ENCODE results near the gene TMEM121.

The TMEM121 gene

DNA sequence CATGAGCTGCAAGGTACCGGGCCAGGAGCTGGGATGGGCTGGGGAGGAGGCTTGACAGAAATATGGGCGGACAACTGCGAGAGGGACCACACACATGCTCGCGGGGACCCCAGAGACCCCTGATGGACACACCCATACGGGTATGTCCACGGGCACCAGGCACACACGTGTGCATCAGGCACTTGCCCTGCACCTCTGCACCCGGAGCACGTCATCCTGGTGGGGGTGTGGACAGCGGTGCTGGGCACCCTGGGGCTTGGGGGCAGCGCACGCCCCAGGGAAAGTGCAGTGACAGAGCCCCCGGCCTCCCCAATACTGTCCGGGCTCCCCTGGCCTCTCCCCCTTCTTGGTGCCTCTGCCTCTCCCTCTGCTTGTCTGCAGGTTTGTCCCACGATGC, 41.4 kb upstream of the TMEM121 start:
- H3K4me3 ChIP-seq (ENCODE audit: low read depth, low read length), result no peak overlapping the region
- TF ChIP-seq, protein P1, sequence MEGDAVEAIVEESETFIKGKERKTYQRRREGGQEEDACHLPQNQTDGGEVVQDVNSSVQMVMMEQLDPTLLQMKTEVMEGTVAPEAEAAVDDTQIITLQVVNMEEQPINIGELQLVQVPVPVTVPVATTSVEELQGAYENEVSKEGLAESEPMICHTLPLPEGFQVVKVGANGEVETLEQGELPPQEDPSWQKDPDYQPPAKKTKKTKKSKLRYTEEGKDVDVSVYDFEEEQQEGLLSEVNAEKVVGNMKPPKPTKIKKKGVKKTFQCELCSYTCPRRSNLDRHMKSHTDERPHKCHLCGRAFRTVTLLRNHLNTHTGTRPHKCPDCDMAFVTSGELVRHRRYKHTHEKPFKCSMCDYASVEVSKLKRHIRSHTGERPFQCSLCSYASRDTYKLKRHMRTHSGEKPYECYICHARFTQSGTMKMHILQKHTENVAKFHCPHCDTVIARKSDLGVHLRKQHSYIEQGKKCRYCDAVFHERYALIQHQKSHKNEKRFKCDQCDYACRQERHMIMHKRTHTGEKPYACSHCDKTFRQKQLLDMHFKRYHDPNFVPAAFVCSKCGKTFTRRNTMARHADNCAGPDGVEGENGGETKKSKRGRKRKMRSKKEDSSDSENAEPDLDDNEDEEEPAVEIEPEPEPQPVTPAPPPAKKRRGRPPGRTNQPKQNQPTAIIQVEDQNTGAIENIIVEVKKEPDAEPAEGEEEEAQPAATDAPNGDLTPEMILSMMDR (IDR thresholded peaks at IDR 0.05; ENCODE audit: low read depth, low read length), result no peak

DNA sequence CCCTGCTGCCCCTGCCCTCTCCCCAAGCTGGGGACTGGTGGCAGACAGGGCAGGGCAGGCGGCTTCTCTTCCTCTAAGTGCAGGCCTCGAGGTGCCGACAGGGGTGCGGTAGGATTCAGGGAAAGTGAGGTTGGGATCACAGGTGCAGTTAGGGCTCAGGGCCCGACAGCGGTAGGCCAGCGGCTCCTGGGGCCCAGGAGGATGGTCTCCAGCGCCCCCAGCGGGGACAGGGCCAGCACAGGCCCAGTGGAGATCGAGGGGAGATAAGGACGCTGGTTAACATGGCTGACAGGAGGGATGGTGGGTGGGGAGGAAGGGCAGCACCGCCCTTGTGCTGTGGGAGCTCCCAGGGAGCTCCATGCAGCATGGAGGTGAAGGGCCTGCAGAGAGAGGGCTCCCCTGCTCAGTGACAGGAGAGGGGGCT, 40.6 kb upstream of the TMEM121 start:
- H3K4me3 ChIP-seq (ENCODE audit: low read depth, low read length), result no peak overlapping the region
- TF ChIP-seq, protein P1 (IDR thresholded peaks at IDR 0.05; ENCODE audit: low read depth, low read length), result 0 out of 2 replicates have a peak, but pooled peaks have one; percentile 8

DNA sequence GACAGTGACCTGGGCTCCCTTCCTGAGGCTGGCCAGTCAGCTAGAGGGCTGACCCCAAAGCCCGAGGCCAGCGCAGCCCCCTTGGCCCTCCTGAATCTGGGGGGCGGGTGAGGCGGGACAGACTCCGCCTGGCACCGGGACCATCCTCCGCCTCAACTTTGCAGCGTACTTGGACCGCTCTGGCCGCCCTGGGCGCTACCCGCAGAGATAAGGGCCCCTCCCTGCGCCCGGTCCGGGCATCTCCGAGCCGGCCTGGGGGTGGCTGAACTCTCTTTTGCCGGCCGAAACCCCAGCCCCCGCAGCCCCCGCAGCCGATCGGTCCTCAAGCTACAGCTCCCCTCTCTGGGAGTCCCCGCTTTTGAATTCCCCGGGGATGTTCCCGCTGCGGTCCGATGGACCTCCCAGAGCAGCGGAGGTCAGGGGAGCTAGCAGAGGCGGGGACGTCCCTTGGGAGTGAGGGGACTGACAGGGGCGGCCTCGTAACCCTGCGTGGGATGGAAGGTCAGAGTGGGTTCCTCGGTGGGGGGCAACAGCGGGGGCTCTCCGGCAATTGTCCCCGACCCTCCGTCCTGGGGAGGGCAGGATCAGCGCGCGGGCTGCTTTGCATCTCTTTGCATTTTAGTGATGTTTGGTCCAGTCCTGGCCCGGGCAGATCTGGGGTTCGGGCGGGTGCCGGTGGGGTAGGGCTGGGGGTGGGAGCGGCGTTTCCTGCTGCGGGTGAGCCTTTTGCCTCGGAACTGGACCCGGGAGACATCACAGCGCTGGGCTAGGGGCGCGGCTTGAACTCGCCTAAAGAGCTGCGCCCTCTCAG, 40.0 kb upstream of the TMEM121 start, which contains the start of gene CRIP1:
Gene CRIP1 (plus strand): TSS at position 724 of the 811 bp plus-strand sequence. CDS start 374 bp downstream, outside the sequence.
- TF ChIP-seq, protein P1 (IDR thresholded peaks at IDR 0.05; ENCODE audit: low read depth, low read length), result no peak
- no peak within 1 kb of the TSS for H3K4me3 ChIP-seq (ENCODE audit: low read depth, low read length)

DNA sequence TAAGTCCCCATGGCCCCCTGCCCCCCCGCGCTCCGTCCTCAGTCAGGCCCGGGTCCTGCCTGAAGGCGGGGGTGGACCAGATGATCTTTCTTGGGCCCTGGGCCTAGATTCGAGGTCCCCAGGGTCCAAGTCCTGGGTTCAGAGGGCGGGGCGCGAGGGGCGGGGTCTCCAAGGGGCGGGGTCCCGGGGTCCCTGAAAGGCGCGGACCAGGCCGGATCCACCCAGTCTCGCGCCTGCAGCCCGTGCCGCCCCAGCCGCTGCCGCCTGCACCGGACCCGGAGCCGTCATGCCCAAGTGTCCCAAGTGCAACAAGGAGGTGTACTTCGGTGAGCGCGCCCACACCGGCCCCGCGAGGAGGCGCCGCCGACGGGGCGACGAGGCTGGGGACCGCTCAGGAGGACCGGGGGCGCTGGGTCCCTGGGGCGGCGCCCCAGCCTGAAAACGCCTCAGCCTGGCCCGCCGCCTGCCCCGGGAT, 39.4 kb upstream of the TMEM121 start:
- no peak overlapping the region for H3K4me3 ChIP-seq (ENCODE audit: low read depth, low read length)
- TF ChIP-seq, protein P1 (IDR thresholded peaks at IDR 0.05; ENCODE audit: low read depth, low read length), result no peak

DNA sequence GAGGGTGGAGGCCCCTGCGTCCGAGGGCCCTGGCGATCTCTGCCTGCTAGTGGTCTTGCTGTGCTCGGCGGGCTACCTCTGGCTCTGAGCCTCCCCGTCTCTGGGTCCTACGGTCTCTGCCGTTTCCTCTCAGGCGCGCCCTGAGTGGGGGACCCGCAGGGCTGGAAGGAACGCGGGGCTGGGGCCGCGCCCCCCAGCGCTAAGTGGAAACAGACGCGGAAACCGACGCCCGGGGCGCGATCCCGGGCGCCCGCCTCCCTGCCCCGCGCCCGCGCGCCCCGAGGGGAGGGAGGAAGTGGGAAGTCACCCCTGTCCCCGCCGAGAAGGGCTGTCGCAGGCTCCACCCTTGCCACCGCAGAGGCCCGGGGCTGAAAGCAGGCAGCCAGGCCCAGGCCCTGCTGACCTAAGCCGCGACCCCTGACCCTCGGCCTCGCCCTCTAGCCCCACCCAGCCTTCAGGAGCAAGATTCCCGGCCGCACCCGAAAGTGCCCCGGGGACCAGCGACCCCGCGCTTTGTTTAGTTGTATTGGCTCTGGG, 38.9 kb upstream of the TMEM121 start:
- TF ChIP-seq, protein P1 (IDR thresholded peaks at IDR 0.05; ENCODE audit: low read depth, low read length), result no peak
- no peak overlapping the region for H3K4me3 ChIP-seq (ENCODE audit: low read depth, low read length)

DNA sequence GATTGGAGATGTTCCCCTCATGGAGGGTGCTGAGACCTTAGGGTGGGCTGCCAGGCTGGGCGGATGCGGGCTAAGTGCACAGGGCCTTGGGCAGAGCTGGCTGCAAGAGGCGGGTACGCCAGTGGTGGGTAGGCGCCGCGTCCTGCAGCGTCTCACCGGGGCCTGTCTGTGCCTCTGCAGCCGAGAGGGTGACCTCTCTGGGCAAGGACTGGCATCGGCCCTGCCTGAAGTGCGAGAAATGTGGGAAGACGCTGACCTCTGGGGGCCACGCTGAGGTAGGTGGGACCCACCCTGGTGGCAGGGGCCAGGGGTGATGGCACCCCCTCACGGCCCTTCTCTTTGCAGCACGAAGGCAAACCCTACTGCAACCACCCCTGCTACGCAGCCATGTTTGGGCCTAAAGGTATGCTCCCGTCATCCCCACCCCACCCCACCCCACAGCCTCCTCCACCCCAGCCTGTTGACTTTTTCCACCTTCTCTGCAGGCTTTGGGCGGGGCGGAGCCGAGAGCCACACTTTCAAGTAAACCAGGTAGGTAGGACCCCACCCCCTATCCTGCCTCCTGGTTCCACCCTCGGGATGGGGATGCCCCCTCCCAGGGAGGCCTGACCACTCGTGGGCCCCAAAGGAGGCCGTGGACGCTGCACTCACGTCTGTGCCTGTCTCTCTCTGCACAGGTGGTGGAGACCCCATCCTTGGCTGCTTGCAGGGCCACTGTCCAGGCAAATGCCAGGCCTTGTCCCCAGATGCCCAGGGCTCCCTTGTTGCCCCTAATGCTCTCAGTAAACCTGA, 38.2 kb upstream of the TMEM121 start:
- TF ChIP-seq, protein P1 (IDR thresholded peaks at IDR 0.05; ENCODE audit: low read depth, low read length), result no peak
- no peak overlapping the region for H3K4me3 ChIP-seq (ENCODE audit: low read depth, low read length)
